Measurements from ENCODE around the gene HSPD1.
"Not testable (repeated sequence)": the region's sequence is repeated elsewhere in the genome, so short reads cannot be mapped to it uniquely, and the experiment has no call there.

GRCh38 chr2:197484248-197484647, 15.4 kb downstream of the HSPD1 start:
- TF ChIP-seq CTCF (CRISPR knock-in tag; IDR thresholded peaks at IDR 0.05); ZSCAN12 (CRISPR knock-in tag; IDR thresholded peaks at IDR 0.05); RAD21 (CRISPR knock-in tag; IDR thresholded peaks at IDR 0.05); ZSCAN29 (CRISPR knock-in tag; conservative IDR thresholded peaks at IDR 0.05); SNRNP70 (IDR thresholded peaks at IDR 0.05; ENCODE audit: low read depth, low read length): not testable (repeated sequence)
